Stimulated activated CD8-positive, alpha-beta memory T cell treated with anti-CD3 and anti-CD28 coated beads, Interleukin-12 subunit alpha, Interleukin-12 subunit beta, amount 100 ng/mL, for 24 hours (primary cell): ENCODE measurements around the gene ARHGAP33.

Experiments used
- DNase-seq: peaks from one replicate; pipeline ENCODE4 v3.0.0-alpha.2; 2020; ENCODE audit errors: extremely low read depth

Gene ARHGAP33

GRCh38 chr19:35780058-35780457 is 4.7 kb downstream of the ARHGAP33 start:
- no peak for DNase-seq

- no peak for DNase-seq
Measured at GRCh38 chr19:35780717-35781116, 5.4 kb downstream of the ARHGAP33 start.

- no peak for DNase-seq
Measured at GRCh38 chr19:35781650-35782049, 6.3 kb downstream of the ARHGAP33 start.

GRCh38 chr19:35782589-35782988 is 7.2 kb downstream of the ARHGAP33 start:
- no peak for DNase-seq

GRCh38 chr19:35783469-35784434 is 8.4 kb downstream of the ARHGAP33 start:
- DNase-seq, result no peak

- no peak for DNase-seq
Measured at GRCh38 chr19:35784503-35785338, 9.4 kb downstream of the ARHGAP33 start.

- no peak for DNase-seq
Measured at GRCh38 chr19:35785339-35785627, 9.9 kb downstream of the ARHGAP33 start.

GRCh38 chr19:35786299-35787160 is 11.2 kb downstream of the ARHGAP33 start:
- no peak for DNase-seq

GRCh38 chr19:35787227-35787799 is 11.9 kb downstream of the ARHGAP33 start:
- DNase-seq, result no peak

GRCh38 chr19:35788205-35788960 is 13.0 kb downstream of the ARHGAP33 start:
- no peak for DNase-seq

- no peak for DNase-seq
Measured at GRCh38 chr19:35789195-35789977, 14.0 kb downstream of the ARHGAP33 start.

GRCh38 chr19:35789978-35790944 is 14.9 kb downstream of the ARHGAP33 start:
- DNase-seq, result no peak

- no peak for DNase-seq
Measured at GRCh38 chr19:35790981-35791813, 15.8 kb downstream of the ARHGAP33 start.

GRCh38 chr19:35791814-35792279 is 16.5 kb downstream of the ARHGAP33 start:
- DNase-seq, result no peak

- no peak for DNase-seq
Measured at GRCh38 chr19:35792312-35792711, 16.9 kb downstream of the ARHGAP33 start.

- no peak for DNase-seq
Measured at GRCh38 chr19:35792888-35793287, 17.5 kb downstream of the ARHGAP33 start.

GRCh38 chr19:35793381-35794165 is 18.2 kb downstream of the ARHGAP33 start:
- DNase-seq, result no peak
